SK-N-SH (cell line): ENCODE data around the gene C4BPB. TPM values are rescaled to one million over a fixed set of nuclear protein-coding genes. Genes with fewer than 3 reads are reported as not detected.

Experiments
- CTCF ChIA-PET: fragments of 300-600, 350-600 bp; formaldehyde crosslinking; extraction: SDS; loops from one replicate; lab custom pipeline; 2021; lab: Yijun Ruan, JAX
- POLR2A ChIA-PET: fragments of 350-600 bp; sonication (Branson Sonifier 250); formaldehyde crosslinking; extraction: SDS; loops from one replicate; lab custom pipeline; 2020; ENCODE audit warnings: antibody characterized with exemption, inconsistent platforms; lab: Yijun Ruan, JAX
- DNase-seq: peaks from one replicate; pipeline ENCODE4 v3.0.0; 2012
- H2AFZ ChIP-seq: fragments of 200-600 bp; sonication (generic); 2 replicates; pipeline ENCODE4 v1.8.1; 2016; ENCODE audit warnings: antibody characterized with exemption, mild to moderate bottlenecking, low read depth
- H3F3A ChIP-seq: fragments of 200-600 bp; sonication (generic); replicated peaks from 2 replicates; pipeline ENCODE3; 2016; ENCODE audit warnings: antibody characterized with exemption, mild to moderate bottlenecking; ENCODE audit not compliant: insufficient read depth
- H3K27ac ChIP-seq, 2 experiments: fragments of 200-500 bp in 1 of 2; fragments of 200-600 bp in 1 of 2; sonication (Bioruptor generic) in 1 of 2; sonication (generic), shearing (Covaris generic) in 1 of 2; 2 replicates each; pipeline versions ENCODE4 v1.5.1 to v1.6.1; 2014 to 2016; ENCODE audit warnings: low read depth in 2 of 2, inconsistent platforms in 1 of 2, low read length in 1 of 2, mild to moderate bottlenecking in 1 of 2, mixed read lengths in 1 of 2
- H3K27me3 ChIP-seq: fragments of 200-600 bp; sonication (generic), shearing (Covaris generic); 2 replicates; pipeline ENCODE4 v1.6.1; 2016; ENCODE audit warnings: mixed run types; ENCODE audit not compliant: insufficient read depth
- H3K36me3 ChIP-seq, 2 experiments: fragments of 200-500 bp in 1 of 2; fragments of 200-600 bp in 1 of 2; sonication (Bioruptor generic) in 1 of 2; sonication (generic) in 1 of 2; replicated peaks in 1 of 2; 2 replicates each; pipeline versions ENCODE3 to v1.5.1; 2014 to 2016; ENCODE audit warnings: low read length in 1 of 2, mild to moderate bottlenecking in 1 of 2; ENCODE audit not compliant: insufficient read depth in 2 of 2, control insufficient read depth in 1 of 2
- H3K4me1 ChIP-seq, 2 experiments: fragments of 200-500 bp in 1 of 2; fragments of 200-600 bp in 1 of 2; sonication (Bioruptor generic) in 1 of 2; sonication (generic), shearing (Covaris generic) in 1 of 2; 2 replicates each; pipeline versions ENCODE4 v1.5.1 to v1.6.1; 2014 to 2016; ENCODE audit warnings: low read depth in 1 of 2, low read length in 1 of 2, mixed run types in 1 of 2; ENCODE audit not compliant: insufficient read depth in 2 of 2, control insufficient read depth in 1 of 2
- H3K4me2 ChIP-seq: fragments of 200-600 bp; sonication (generic), shearing (Covaris generic); 2 replicates; pipeline ENCODE4 v1.6.1; 2017; ENCODE audit warnings: mixed run types
- H3K4me3 ChIP-seq, 2 experiments: fragments of 200-500 bp in 1 of 2; fragments of 200-600 bp in 1 of 2; sonication (Bioruptor generic) in 1 of 2; sonication (generic), shearing (Covaris generic) in 1 of 2; 2 replicates each; pipeline versions ENCODE4 v1.5.1 to v1.8.1; 2014 to 2016; ENCODE audit warnings: low read depth in 2 of 2, inconsistent platforms in 1 of 2, low read length in 1 of 2, mild to moderate bottlenecking in 1 of 2, mixed read lengths in 1 of 2, moderate library complexity in 1 of 2
- H3K79me2 ChIP-seq: fragments of 200-600 bp; sonication (generic); 2 replicates; pipeline ENCODE4 v1.8.1; 2017; ENCODE audit warnings: mild to moderate bottlenecking; ENCODE audit not compliant: insufficient read depth
- H3K9ac ChIP-seq: fragments of 200-600 bp; sonication (generic); 2 replicates; pipeline ENCODE4 v1.6.1; 2017; ENCODE audit warnings: mixed run types
- H3K9me2 ChIP-seq: fragments of 200-600 bp; sonication (generic); 2 replicates; pipeline ENCODE4 v1.6.1; 2017; ENCODE audit warnings: mixed run types
- H3K9me3 ChIP-seq: fragments of 200-600 bp; sonication (generic); 2 replicates; pipeline ENCODE4 v1.6.1; 2017; ENCODE audit warnings: mixed run types, mild to moderate bottlenecking, moderate library complexity
- H4K20me1 ChIP-seq: fragments of 200-600 bp; sonication (generic); 2 replicates; pipeline ENCODE4 v1.6.1; 2017; ENCODE audit warnings: mild to moderate bottlenecking, mixed run types; ENCODE audit not compliant: insufficient read depth
- CHD2 ChIP-seq: fragments of 150-350 bp; IDR thresholded peaks from 2 replicates; pipeline ENCODE4 v1.6.1; 2018; ENCODE audit warnings: low read length; ENCODE audit not compliant: partially characterized antibody
- EP300 ChIP-seq, 2 experiments: IDR thresholded peaks; 2 replicates each; pipeline versions ENCODE4 v1.4.0 to v1.6.1; 2012; ENCODE audit warnings: borderline replicate concordance in 1 of 2, low read depth in 1 of 2, low read length in 1 of 2
- EZH2phosphoT487 ChIP-seq: fragments of 200-600 bp; sonication (generic); IDR thresholded peaks from 2 replicates; pipeline ENCODE4 v1.6.1; 2017; ENCODE audit warnings: low read depth, mixed run types, mild to moderate bottlenecking, antibody characterized with exemption, moderate library complexity, borderline replicate concordance
- FOSL2 ChIP-seq: IDR thresholded peaks from 2 replicates; pipeline ENCODE4 v1.4.0; 2012; ENCODE audit warnings: low read depth, mild to moderate bottlenecking, moderate library complexity, borderline replicate concordance
- GABPA ChIP-seq: IDR thresholded peaks from 2 replicates; pipeline ENCODE4 v1.4.0; 2012; ENCODE audit warnings: low read depth, mild to moderate bottlenecking
- GATA2 ChIP-seq: sonication (generic); formaldehyde crosslinking; IDR thresholded peaks from 2 replicates; pipeline ENCODE4 v1.5.0; 2020; ENCODE audit warnings: mild to moderate bottlenecking, missing genetic modification reagents
- IRF3 ChIP-seq: fragments of 150-350 bp; IDR thresholded peaks from 2 replicates; pipeline ENCODE4 v1.6.1; 2016; ENCODE audit warnings: mild to moderate bottlenecking, low read depth, low read length
- JUND ChIP-seq: IDR thresholded peaks from 2 replicates; pipeline ENCODE4 v1.4.0; 2012
- RAD21 ChIP-seq: IDR thresholded peaks from 2 replicates; pipeline ENCODE4 v1.6.1; 2012; ENCODE audit warnings: mild to moderate bottlenecking, low read length
- SMC3 ChIP-seq: IDR thresholded peaks from 2 replicates; pipeline ENCODE4 v1.6.1; 2012; ENCODE audit warnings: low read depth, low read length, improper control_type of control experiment
- TAF1 ChIP-seq: IDR thresholded peaks from 2 replicates; pipeline ENCODE4 v1.6.1; 2012; ENCODE audit warnings: low read depth, mild to moderate bottlenecking, low read length, moderate library complexity, borderline replicate concordance
- TCF12 ChIP-seq: IDR thresholded peaks from 2 replicates; pipeline ENCODE4 v1.4.0; 2012
- TEAD4 ChIP-seq: IDR thresholded peaks from 2 replicates; pipeline ENCODE4 v1.4.0; 2012; ENCODE audit warnings: mild to moderate bottlenecking, borderline replicate concordance; ENCODE audit not compliant: insufficient read depth
- USF2 ChIP-seq: fragments of 150-350 bp; IDR thresholded peaks from 2 replicates; pipeline ENCODE4 v1.6.1; 2017; ENCODE audit warnings: antibody characterized with exemption, low read length, low read depth, borderline replicate concordance
- YY1 ChIP-seq: IDR thresholded peaks from 2 replicates; pipeline ENCODE4 v1.4.0; 2012; ENCODE audit warnings: low read depth, mild to moderate bottlenecking
- WGBS: methylation state at CpG from one replicate; pipeline ENCODE4 v1.1.6; 2017; ENCODE audit warnings: low lambda C conversion rate; 5-methylcytosine and 5-hydroxymethylcytosine counted together
- polyA plus RNA-seq, 3 experiments: library from polyadenylated mRNA; depleted of rRNA; stranded (reverse); fragments of >200 nt; gene quantifications; 2 replicates each; pipeline ENCODE4 v1.2.3, GENCODE V29; 2012
- TF ChIP-seq, protein P1 (sequence below): fragments of 200-600 bp; sonication (generic); IDR thresholded peaks from 2 replicates; pipeline ENCODE4 v1.6.1; 2017; ENCODE audit warnings: antibody characterized with exemption, mild to moderate bottlenecking, moderate library complexity

Gene C4BPB
- polyA plus RNA-seq, 1 of the 3 experiments (the other 2 are of a cell fraction): not detected

DNA sequence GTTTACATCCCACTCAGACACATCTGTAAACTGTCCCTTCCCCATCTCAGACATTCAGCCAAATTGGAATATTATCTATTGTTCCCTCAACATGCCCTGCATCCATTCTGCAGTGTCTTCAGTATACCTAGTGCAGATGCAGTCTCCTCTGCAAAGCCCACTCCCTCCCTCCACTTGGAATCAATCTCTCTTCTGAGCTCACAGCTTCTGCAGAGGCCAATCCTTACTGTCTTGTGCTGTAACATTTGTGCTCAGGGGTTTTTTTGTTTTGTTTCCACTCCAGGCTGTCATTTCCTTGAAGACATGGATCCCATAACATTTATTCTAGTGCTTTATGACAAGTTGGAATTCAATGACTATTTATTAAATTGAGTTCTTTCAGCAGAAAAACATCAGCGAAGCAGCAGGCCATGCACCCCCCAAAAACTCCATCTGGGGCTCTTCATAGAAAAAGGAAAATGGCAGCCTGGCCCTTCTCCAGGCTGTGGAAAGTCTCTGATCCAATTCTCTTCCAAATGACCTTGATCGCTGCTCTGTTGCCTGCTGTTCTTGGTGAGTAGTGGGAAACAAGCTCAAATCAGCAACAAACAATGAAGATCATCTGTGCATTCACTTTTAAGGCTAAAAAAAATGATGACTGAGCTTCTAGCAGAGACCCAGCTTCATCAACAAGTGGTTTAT is 24.1 kb downstream of the C4BPB start:
- Histone ChIP-seq H3K9me3 (no peaks in the 10 kb centered on the region; the same call in 1 of the 2 replicates), H3K4me2 (no peak overlapping the region), H3K4me3 (no peak overlapping the region), H3K27ac (no peak overlapping the region), H3F3A (no peaks in the 10 kb centered on the region), H3K4me1 (no peaks in the 10 kb centered on the region), H3K9me2 (no peaks in the 10 kb centered on the region), H3K9ac (no peak overlapping the region), H3K36me3 (no peaks in the 10 kb centered on the region), H2AFZ (no peak overlapping the region), H3K79me2 (no peaks in the 10 kb centered on the region), H3K27me3 (peaks cover 5% of the 10 kb centered on the region; the same call in 1 of the 2 replicates), H4K20me1 (no peaks in the 10 kb centered on the region)
- 3% methylated on average over 2 of the region's 2 CpGs for WGBS
- TF ChIP-seq TCF12: no peak
- TF ChIP-seq YY1: no peak
- TF ChIP-seq TEAD4: no peak
- no peak for TF ChIP-seq EP300 (IDR thresholded peaks at IDR 0.05; ENCODE audit: borderline replicate concordance in 1 of 2, low read depth in 1 of 2, low read length in 1 of 2)
- no peak for TF ChIP-seq GATA2 (CRISPR knock-in tag)
- no peak for TF ChIP-seq RAD21
- no peak for TF ChIP-seq GABPA
- TF ChIP-seq JUND: no peak
- TF ChIP-seq, protein P1, sequence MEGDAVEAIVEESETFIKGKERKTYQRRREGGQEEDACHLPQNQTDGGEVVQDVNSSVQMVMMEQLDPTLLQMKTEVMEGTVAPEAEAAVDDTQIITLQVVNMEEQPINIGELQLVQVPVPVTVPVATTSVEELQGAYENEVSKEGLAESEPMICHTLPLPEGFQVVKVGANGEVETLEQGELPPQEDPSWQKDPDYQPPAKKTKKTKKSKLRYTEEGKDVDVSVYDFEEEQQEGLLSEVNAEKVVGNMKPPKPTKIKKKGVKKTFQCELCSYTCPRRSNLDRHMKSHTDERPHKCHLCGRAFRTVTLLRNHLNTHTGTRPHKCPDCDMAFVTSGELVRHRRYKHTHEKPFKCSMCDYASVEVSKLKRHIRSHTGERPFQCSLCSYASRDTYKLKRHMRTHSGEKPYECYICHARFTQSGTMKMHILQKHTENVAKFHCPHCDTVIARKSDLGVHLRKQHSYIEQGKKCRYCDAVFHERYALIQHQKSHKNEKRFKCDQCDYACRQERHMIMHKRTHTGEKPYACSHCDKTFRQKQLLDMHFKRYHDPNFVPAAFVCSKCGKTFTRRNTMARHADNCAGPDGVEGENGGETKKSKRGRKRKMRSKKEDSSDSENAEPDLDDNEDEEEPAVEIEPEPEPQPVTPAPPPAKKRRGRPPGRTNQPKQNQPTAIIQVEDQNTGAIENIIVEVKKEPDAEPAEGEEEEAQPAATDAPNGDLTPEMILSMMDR: no peak
- no peak for TF ChIP-seq FOSL2
- TF ChIP-seq EZH2phosphoT487: no peak
- POLR2A ChIA-PET: no interaction called here
- CTCF ChIA-PET: interaction anchor here (1.4 kb wide), 1 partner anchor 12 kb away, joined by 3 read pairs; no protein-coding TSS in a partner anchor
- no peak for DNase-seq

GRCh38 chr1:207115269-207115668 is 26.6 kb downstream of the C4BPB start:
- H3K9me2 ChIP-seq: no peaks in the 10 kb centered on the region
- no peaks in the 10 kb centered on the region for H3K4me1 ChIP-seq
- H2AFZ ChIP-seq: no peak overlapping the region
- 18% methylated on average over 5 of the region's 5 CpGs for WGBS
- H3K27me3 ChIP-seq: peaks cover 5% of the 10 kb centered on the region; the same call in 1 of the 2 replicates
- H3K4me2 ChIP-seq: no peak overlapping the region
- ChIA-PET POLR2A (no interaction called here), CTCF (no interaction called here)
- H3K4me3 ChIP-seq: no peak overlapping the region
- no peaks in the 10 kb centered on the region for H3K9me3 ChIP-seq
- H3K79me2 ChIP-seq: no peaks in the 10 kb centered on the region
- H4K20me1 ChIP-seq: no peaks in the 10 kb centered on the region
- no peaks in the 10 kb centered on the region for H3K36me3 ChIP-seq
- no peak overlapping the region for H3K27ac ChIP-seq
- no peak for DNase-seq
- no peak overlapping the region for H3K9ac ChIP-seq
- no peak for TF ChIP-seq USF2
- TF ChIP-seq SMC3: no peak
- TF ChIP-seq EZH2phosphoT487: no peak
- TF ChIP-seq TAF1: no peak
- TF ChIP-seq, protein P1: no peak
- no peak for TF ChIP-seq EP300 (IDR thresholded peaks at IDR 0.05; ENCODE audit: borderline replicate concordance in 1 of 2, low read depth in 1 of 2, low read length in 1 of 2)
- no peak for TF ChIP-seq JUND
- TF ChIP-seq CHD2: no peak
- no peak for TF ChIP-seq IRF3
- no peaks in the 10 kb centered on the region for H3F3A ChIP-seq
